Measurements from ENCODE around the gene ATP1A4. TPM values are rescaled to one million over a fixed set of nuclear protein-coding genes. Genes with fewer than 3 reads are reported as not detected.

ATP1A4 gene
- total and polyA plus RNA-seq, 2 of the 8 experiments (the other 6 are each of a cell fraction or from before 2014, with no cell fraction given): 0.48 to 0.61 TPM

- TF ChIP-seq CTCF (IDR thresholded peaks at IDR 0.05; ENCODE audit: control extremely low read depth in 1 of 3, insufficient read depth in 1 of 3, low read depth in 1 of 3, low read length in 3 of 3): no peak
- no peak for TF ChIP-seq SRF (IDR thresholded peaks at IDR 0.05; ENCODE audit: low read depth, low read length)
- no peak for TF ChIP-seq EP300 (IDR thresholded peaks at IDR 0.05; ENCODE audit: borderline replicate concordance in 1 of 2, low read depth in 2 of 2, low read length in 2 of 2)
- no peak for TF ChIP-seq TBP (IDR thresholded peaks at IDR 0.05; ENCODE audit: low read depth, low read length)
- no peak for TF ChIP-seq KDM5A (IDR thresholded peaks at IDR 0.05; ENCODE audit: low read length)
- no peak for TF ChIP-seq RBBP5 (IDR thresholded peaks at IDR 0.05; ENCODE audit: borderline replicate concordance, low read depth, low read length)
- TF ChIP-seq POU5F1 (IDR thresholded peaks at IDR 0.05; ENCODE audit: low read depth, low read length): no peak
- no peak for TF ChIP-seq E2F6 (IDR thresholded peaks at IDR 0.05)
- TF ChIP-seq HDAC6 (IDR thresholded peaks at IDR 0.05; ENCODE audit: low read depth, low read length): no peak
- TF ChIP-seq NANOG (IDR thresholded peaks at IDR 0.05; ENCODE audit: insufficient read depth, low read depth, low read length, poor library complexity, severe bottlenecking): no peak
Observed at GRCh38 chr1:160137216-160137862, 14.1 kb upstream of the ATP1A4 start (continued).
